Type B pancreatic cell (in vitro differentiated cells): ENCODE measurements around the gene ZNF687. TPM values are rescaled to one million over a fixed set of nuclear protein-coding genes. Genes with fewer than 3 reads are reported as not detected.

Source experiments
- DNase-seq: peaks from one replicate; pipeline ENCODE4 v3.0.0; 2021; ENCODE audit warnings: mixed read lengths; ENCODE audit not compliant: unreplicated experiment; ENCODE audit errors: extremely low spot score
- H3K27ac Mint-ChIP-seq: 2 replicates; pipeline ENCODE4 v1.8.0; 2021; ENCODE audit warnings: mild to moderate bottlenecking, mixed read lengths
- H3K27me3 Mint-ChIP-seq: 2 replicates; pipeline ENCODE4 v1.8.0; 2021; ENCODE audit warnings: mixed read lengths
- H3K36me3 Mint-ChIP-seq: 2 replicates; pipeline ENCODE4 v1.8.0; 2021; ENCODE audit warnings: mixed read lengths
- H3K4me1 Mint-ChIP-seq: one replicate; pipeline ENCODE4 v1.8.0; 2021; ENCODE audit warnings: mixed read lengths; ENCODE audit not compliant: unreplicated experiment
- H3K4me3 Mint-ChIP-seq: 2 replicates; pipeline ENCODE4 v1.8.0; 2021; ENCODE audit warnings: mild to moderate bottlenecking, mixed read lengths
- H3K9me3 Mint-ChIP-seq: 2 replicates; pipeline ENCODE4 v1.8.0; 2021; ENCODE audit warnings: mixed read lengths
- CTCF ChIP-seq: fragments of 200-600 bp; sonication (generic); conservative IDR thresholded peaks from 2 replicates; pipeline ENCODE4 v1.5.0; 2021; ENCODE audit warnings: antibody characterized with exemption, mild to moderate bottlenecking
- total RNA-seq: library from RNA; stranded (reverse); gene quantifications from 2 replicates; pipeline ENCODE4 v1.2.1, GENCODE V29; 2021; ENCODE audit warnings: low replicate concordance

Gene ZNF687
- total RNA-seq, 1 donor from 2014 or later, result 31.7 TPM

DNA sequence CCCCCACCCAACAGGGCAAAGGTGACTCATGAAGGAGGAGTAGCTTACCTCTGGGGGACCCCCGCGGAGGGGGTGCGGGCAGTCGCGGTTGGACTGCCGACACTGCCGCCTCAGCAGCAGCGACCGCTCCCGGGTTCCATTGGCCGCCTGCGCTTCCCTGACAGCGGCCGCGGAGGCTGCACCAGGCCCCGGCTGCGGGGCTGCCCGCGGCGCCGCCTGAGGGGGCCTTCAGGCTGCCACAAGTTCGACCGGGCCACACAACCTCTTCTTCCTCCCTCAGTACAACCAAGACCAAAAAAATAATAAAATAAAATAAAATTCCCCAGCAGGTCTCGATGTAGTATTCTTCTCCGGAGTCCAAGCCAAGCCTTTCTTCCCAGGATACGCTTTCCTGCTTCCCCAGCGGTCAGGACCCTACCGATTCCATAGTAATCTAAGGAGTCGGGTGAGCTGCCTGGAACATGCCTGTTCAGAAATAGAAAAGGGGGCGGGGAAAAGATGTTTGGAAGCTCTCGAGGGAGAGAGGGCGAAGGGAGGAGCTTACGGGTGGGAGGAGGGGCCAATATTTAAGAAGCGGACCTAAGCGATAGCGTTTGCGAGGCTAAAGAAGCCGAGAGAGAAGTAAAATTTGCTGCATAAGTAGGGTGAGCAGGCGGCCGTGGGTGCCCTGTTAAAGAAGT, 45.3 kb downstream of the ZNF687 start, which contains the start of gene PI4KB:
TSS of gene PI4KB (minus strand) at position 194 of the 680 bp plus-strand sequence. CDS start 10,935 bp downstream, outside the sequence.
- no peak for TF ChIP-seq CTCF
- DNase-seq, result peak; percentile 87
- Mint-ChIP-seq H3K4me3 (peak within 1 kb of the TSS; percentile 97), H3K4me1 (peaks cover 20% of the 10 kb centered on the region), H3K27me3 (no peaks in the 10 kb centered on the region), H3K9me3 (no peaks in the 10 kb centered on the region), H3K27ac (peak within 1 kb of the TSS; percentile 95), H3K36me3 (peaks cover 16% of the 10 kb centered on the region)

DNA sequence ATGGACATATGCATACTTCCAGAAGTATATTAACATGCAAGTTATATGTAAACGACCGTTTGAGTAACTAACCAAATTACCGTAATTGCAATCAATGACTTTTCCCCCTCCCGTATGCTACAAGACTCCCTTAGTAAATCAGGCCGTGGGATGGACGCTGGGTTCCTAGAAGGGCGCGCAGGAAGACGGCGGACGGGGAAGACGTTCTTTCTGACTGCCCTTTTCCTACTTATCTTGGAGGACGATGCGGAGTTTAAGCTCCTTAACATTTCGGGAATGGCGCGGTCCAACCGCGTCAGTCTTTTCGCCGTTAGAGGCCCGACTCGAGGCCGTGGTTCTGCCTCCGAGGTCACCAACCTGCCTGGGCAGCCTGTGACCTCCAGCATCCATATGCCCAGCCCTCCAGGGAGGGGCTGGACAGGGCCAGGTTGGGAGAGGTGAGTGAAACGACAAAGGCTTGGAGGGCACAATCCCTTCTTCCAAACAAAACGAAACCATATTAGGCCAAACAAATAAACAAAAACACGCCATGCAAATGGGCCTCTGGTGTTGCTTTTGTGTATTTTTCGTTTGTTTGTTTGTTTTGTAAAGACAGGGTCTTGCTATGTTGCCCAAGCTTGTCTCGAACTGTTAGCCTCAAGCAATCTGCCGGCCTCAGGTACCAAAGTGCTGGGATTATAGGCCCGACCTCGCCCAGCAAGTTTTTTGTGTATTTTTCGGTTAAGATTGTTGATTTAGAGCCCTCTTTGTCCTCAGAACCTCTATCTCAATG, 46.0 kb downstream of the ZNF687 start:
- peaks cover 12% of the 10 kb centered on the region for H3K36me3 Mint-ChIP-seq
- H3K27me3 Mint-ChIP-seq, result no peaks in the 10 kb centered on the region
- no peaks in the 10 kb centered on the region for H3K9me3 Mint-ChIP-seq
- H3K27ac Mint-ChIP-seq, result peak overlapping the region; percentile 95
- peaks cover 20% of the 10 kb centered on the region for H3K4me1 Mint-ChIP-seq
- no peak for DNase-seq
- no peak for TF ChIP-seq CTCF
- H3K4me3 Mint-ChIP-seq, result peak overlapping the region; percentile 97

DNA sequence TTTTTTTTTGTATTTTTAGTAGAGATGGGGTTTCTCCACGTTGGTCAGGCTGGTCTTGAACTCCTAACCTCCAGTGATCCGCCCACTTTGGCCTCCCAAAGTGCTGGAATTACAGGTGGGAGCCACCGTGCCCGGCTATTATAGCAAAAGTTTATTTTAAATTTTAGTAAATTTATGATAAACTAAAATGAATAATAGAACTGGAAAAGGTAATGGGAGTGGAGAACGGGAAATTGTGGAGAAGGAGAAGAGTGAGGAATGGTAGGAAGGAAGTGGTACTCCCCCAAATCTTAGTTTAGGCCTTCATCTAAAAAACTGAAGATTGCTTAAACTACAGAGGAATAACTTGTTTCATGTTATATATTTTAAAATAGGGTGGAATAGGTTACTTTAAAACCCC, 52.7 kb downstream of the ZNF687 start:
- no peak overlapping the region for H3K4me3 Mint-ChIP-seq
- TF ChIP-seq CTCF, result no peak
- no peaks in the 10 kb centered on the region for H3K36me3 Mint-ChIP-seq
- H3K9me3 Mint-ChIP-seq, result no peaks in the 10 kb centered on the region
- no peaks in the 10 kb centered on the region for H3K27me3 Mint-ChIP-seq
- peaks cover 1% of the 10 kb centered on the region for H3K4me1 Mint-ChIP-seq
- no peak overlapping the region for H3K27ac Mint-ChIP-seq
- DNase-seq, result no peak

- TF ChIP-seq CTCF, result no peak
- no peak for DNase-seq
- no peaks in the 10 kb centered on the region for H3K36me3 Mint-ChIP-seq
- H3K9me3 Mint-ChIP-seq, result no peaks in the 10 kb centered on the region
- no peak overlapping the region for H3K4me3 Mint-ChIP-seq
- peaks cover 9% of the 10 kb centered on the region for H3K4me1 Mint-ChIP-seq
- no peaks in the 10 kb centered on the region for H3K27me3 Mint-ChIP-seq
- no peak overlapping the region for H3K27ac Mint-ChIP-seq
These were observed 54.5 kb downstream of the ZNF687 start for GRCh38 chr1:151336556-151336955.

GRCh38 chr1:151340870-151341754, 59.0 kb downstream of the ZNF687 start:
- H3K4me3 Mint-ChIP-seq, result peak overlapping the region; percentile 7
- peak overlapping the region; percentile 15 for H3K27ac Mint-ChIP-seq
- H3K36me3 Mint-ChIP-seq, result peaks cover 8% of the 10 kb centered on the region
- DNase-seq, result no peak
- H3K4me1 Mint-ChIP-seq, result peaks cover 13% of the 10 kb centered on the region
- TF ChIP-seq CTCF, result peak; percentile 86
- H3K9me3 Mint-ChIP-seq, result no peaks in the 10 kb centered on the region
- H3K27me3 Mint-ChIP-seq, result no peaks in the 10 kb centered on the region

Other genes with a start within 250 kb of the ZNF687 start
- gene BNIPL, start 245.7 kb upstream of the ZNF687 start, total RNA-seq, result 27.7 and 70.3 TPM in 2 replicates
- gene C1orf56, start 234.5 kb upstream of the ZNF687 start, total RNA-seq, result 4.7 and 8.6 TPM in 2 replicates
- gene CDC42SE1, start 222.7 kb upstream of the ZNF687 start, total RNA-seq, result 109 and 176 TPM in 2 replicates
- gene MLLT11, start 221.9 kb upstream of the ZNF687 start, total RNA-seq, result 9.0 and 17.0 TPM in 2 replicates
- gene GABPB2, start 211.5 kb upstream of the ZNF687 start, total RNA-seq, result 13.6 and 14.3 TPM in 2 replicates
- gene SEMA6C, start 135.7 kb upstream of the ZNF687 start, total RNA-seq, result 10.6 and 37.1 TPM in 2 replicates
- gene TNFAIP8L2, start 125.7 kb upstream of the ZNF687 start, total RNA-seq, result not detected in 2 replicates
- 8.9 and 12.3 TPM in 2 replicates for gene LYSMD1, start 116.4 kb upstream of the ZNF687 start, total RNA-seq
- gene SCNM1, start 116.2 kb upstream of the ZNF687 start, total RNA-seq, result 39.3 and 42.1 TPM in 2 replicates
- gene TMOD4, start 106.3 kb upstream of the ZNF687 start, total RNA-seq, result 1.9 TPM in 2 replicates
- 95.8 and 97.4 TPM in 2 replicates for gene VPS72, start 92.1 kb upstream of the ZNF687 start, total RNA-seq
- 69.8 and 77.3 TPM in 2 replicates for gene PIP5K1A, start 83.7 kb upstream of the ZNF687 start, total RNA-seq
- gene PSMD4, start 27.6 kb upstream of the ZNF687 start, total RNA-seq, result 146 and 170 TPM in 2 replicates
- gene PI4KB, start 45.1 kb downstream of the ZNF687 start, total RNA-seq, result 59.6 and 60.7 TPM in 2 replicates
- 27.3 and 66.5 TPM in 2 replicates for gene RFX5, start 65.0 kb downstream of the ZNF687 start, total RNA-seq
- 20.5 and 39.2 TPM in 2 replicates for gene SELENBP1, start 90.4 kb downstream of the ZNF687 start, total RNA-seq
- gene PSMB4, start 117.3 kb downstream of the ZNF687 start, total RNA-seq, result 241 and 243 TPM in 2 replicates
- 73.1 and 126 TPM in 2 replicates for gene POGZ, start 177.2 kb downstream of the ZNF687 start, total RNA-seq
- gene CGN, start 229.1 kb downstream of the ZNF687 start, total RNA-seq, result 29.0 and 52.8 TPM in 2 replicates